Measurements from ENCODE around the gene CGA. TPM values are rescaled to one million over a fixed set of nuclear protein-coding genes. Genes with fewer than 3 reads are reported as not detected.

The CGA gene
- total RNA-seq, 1 donor from 2014 or later, result not detected

Other genes starting within 250 kb of the CGA start
- gene HTR1E, start 157.6 kb downstream of the CGA start, total RNA-seq, result not detected in 2 replicates
- gene ZNF292, start 60.5 kb upstream of the CGA start, total RNA-seq, result 11.3 and 18.3 TPM in 2 replicates
- 2.0 and 2.4 TPM in 2 replicates for gene SMIM8, start 227.5 kb upstream of the CGA start, total RNA-seq
- not detected in 2 replicates for gene GJB7, start 234.2 kb upstream of the CGA start, total RNA-seq
- 0.44 and 0.79 TPM in 2 replicates for gene C6orf163, start 249.7 kb upstream of the CGA start, total RNA-seq